Type B pancreatic cell (in vitro differentiated cells): ENCODE measurements around the gene ACOT11. TPM values are rescaled to one million over a fixed set of nuclear protein-coding genes. Genes with fewer than 3 reads are reported as not detected.

Experiments
- DNase-seq: peaks from one replicate; pipeline ENCODE4 v3.0.0; 2021; ENCODE audit warnings: mixed read lengths; ENCODE audit not compliant: unreplicated experiment; ENCODE audit errors: extremely low spot score
- H3K27ac Mint-ChIP-seq: 2 replicates; pipeline ENCODE4 v1.8.0; 2021; ENCODE audit warnings: mild to moderate bottlenecking, mixed read lengths
- H3K27me3 Mint-ChIP-seq: 2 replicates; pipeline ENCODE4 v1.8.0; 2021; ENCODE audit warnings: mixed read lengths
- H3K36me3 Mint-ChIP-seq: 2 replicates; pipeline ENCODE4 v1.8.0; 2021; ENCODE audit warnings: mixed read lengths
- H3K4me1 Mint-ChIP-seq: one replicate; pipeline ENCODE4 v1.8.0; 2021; ENCODE audit warnings: mixed read lengths; ENCODE audit not compliant: unreplicated experiment
- H3K4me3 Mint-ChIP-seq: 2 replicates; pipeline ENCODE4 v1.8.0; 2021; ENCODE audit warnings: mild to moderate bottlenecking, mixed read lengths
- H3K9me3 Mint-ChIP-seq: 2 replicates; pipeline ENCODE4 v1.8.0; 2021; ENCODE audit warnings: mixed read lengths
- total RNA-seq: library from RNA; stranded (reverse); gene quantifications from 2 replicates; pipeline ENCODE4 v1.2.1, GENCODE V29; 2021; ENCODE audit warnings: low replicate concordance
- TF ChIP-seq, protein P1 (sequence below): fragments of 200-600 bp; sonication (generic); conservative IDR thresholded peaks from 2 replicates; pipeline ENCODE4 v1.5.0; 2021; ENCODE audit warnings: antibody characterized with exemption, mild to moderate bottlenecking

Gene ACOT11
- total RNA-seq, 1 donor from 2014 or later, result 5.2 TPM

DNA sequence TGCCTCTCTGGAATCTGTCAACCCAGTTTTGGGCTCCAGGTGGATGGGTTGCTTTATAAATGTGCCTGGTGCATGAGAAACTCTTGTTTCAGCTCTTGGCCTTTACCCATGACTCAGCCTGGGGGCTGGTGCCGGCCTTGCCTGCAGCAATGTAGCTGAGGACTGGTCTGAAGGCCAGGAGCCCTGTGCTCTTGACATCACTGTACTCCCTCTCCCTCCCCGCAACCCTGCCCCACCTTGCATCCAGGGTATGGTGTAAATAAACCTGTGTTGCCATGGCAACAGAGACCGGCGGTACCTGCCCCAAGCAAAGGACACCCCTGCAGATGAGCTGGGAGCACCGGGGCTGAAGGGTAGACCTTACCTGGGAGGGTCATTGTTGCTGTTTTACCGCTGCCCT, 62.0 kb downstream of the ACOT11 start:
- TF ChIP-seq, protein P1, sequence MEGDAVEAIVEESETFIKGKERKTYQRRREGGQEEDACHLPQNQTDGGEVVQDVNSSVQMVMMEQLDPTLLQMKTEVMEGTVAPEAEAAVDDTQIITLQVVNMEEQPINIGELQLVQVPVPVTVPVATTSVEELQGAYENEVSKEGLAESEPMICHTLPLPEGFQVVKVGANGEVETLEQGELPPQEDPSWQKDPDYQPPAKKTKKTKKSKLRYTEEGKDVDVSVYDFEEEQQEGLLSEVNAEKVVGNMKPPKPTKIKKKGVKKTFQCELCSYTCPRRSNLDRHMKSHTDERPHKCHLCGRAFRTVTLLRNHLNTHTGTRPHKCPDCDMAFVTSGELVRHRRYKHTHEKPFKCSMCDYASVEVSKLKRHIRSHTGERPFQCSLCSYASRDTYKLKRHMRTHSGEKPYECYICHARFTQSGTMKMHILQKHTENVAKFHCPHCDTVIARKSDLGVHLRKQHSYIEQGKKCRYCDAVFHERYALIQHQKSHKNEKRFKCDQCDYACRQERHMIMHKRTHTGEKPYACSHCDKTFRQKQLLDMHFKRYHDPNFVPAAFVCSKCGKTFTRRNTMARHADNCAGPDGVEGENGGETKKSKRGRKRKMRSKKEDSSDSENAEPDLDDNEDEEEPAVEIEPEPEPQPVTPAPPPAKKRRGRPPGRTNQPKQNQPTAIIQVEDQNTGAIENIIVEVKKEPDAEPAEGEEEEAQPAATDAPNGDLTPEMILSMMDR, result no peak
- no peak for DNase-seq
- Mint-ChIP-seq H3K27ac (no peak overlapping the region), H3K36me3 (no peaks in the 10 kb centered on the region), H3K9me3 (no peaks in the 10 kb centered on the region), H3K4me1 (peaks cover 14% of the 10 kb centered on the region), H3K27me3 (peaks cover 6% of the 10 kb centered on the region), H3K4me3 (no peak overlapping the region)

DNA sequence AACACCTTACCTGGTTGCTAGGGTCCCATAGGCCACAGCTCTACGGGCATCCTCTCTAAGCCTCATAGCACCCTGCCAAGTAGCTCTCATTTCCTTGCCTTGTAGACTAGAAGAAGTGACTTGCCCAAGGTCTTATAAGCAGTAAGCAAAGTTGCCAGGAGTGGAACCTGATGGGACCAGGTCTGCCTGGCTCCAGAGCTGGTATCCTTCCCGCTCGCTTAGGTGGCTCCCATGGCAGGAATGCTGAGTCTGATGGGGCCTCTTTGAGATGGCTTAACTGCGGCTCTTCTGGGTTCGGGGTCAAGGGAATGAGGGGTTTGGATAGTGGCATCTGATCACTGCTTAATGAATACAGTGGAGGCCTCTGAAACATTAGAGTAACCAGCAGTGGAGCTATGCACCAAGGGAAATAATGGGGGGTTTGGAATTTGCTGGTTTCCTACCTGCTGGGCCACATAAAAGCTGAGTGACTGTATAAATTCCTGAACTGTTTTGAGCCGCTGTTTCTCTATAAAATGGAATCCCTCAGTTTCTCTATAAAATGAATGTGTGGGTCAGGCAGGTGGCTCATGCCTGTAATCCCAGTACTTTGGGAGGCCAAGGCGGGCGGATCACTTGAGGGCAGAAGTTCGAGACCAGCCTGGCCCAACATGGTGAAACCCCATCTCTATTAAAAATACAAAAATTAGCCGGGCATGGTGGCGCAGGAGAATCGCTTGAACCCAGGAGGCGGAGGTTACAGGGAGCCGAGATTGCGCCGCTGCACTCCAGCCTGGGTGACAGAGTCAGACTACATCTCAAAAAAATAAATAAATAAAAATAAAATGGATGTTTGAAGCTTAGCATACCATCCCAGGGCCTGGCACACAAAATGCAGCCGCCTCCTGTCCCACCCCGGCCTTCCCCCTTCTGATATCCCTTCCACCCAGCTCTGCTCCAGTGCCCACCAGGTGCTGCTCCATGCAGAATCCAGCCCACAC, 62.9 kb downstream of the ACOT11 start:
- Mint-ChIP-seq H3K27ac (no peak overlapping the region), H3K36me3 (no peaks in the 10 kb centered on the region), H3K4me3 (no peak overlapping the region), H3K4me1 (peaks cover 18% of the 10 kb centered on the region), H3K27me3 (peaks cover 6% of the 10 kb centered on the region), H3K9me3 (no peaks in the 10 kb centered on the region)
- TF ChIP-seq, protein P1, result no peak
- DNase-seq, result no peak

DNA sequence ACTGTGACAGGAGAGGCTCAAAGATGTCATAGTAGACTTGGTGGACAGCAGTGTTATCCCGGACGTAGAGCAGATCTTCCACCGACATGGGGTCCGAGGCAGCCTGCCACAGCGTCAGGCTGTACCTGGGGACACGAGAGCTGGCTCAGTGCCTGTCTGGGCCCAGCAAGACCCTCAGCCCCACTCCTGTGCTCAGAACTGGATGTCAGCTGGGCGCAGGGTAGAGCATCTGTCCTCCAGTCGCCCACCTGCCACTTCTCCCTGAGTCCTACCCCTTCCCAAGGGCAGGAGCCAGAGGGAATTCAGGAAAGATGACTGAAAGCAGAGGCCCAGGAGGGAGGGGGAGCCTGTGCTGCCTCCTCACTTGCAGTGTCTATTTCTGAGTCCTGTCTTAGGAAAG, 63.6 kb downstream of the ACOT11 start:
- DNase-seq, result no peak
- Mint-ChIP-seq H3K36me3 (no peaks in the 10 kb centered on the region), H3K4me1 (peaks cover 18% of the 10 kb centered on the region), H3K4me3 (no peak overlapping the region), H3K27ac (no peak overlapping the region), H3K9me3 (no peaks in the 10 kb centered on the region), H3K27me3 (peaks cover 6% of the 10 kb centered on the region)
- TF ChIP-seq, protein P1, result no peak

DNA sequence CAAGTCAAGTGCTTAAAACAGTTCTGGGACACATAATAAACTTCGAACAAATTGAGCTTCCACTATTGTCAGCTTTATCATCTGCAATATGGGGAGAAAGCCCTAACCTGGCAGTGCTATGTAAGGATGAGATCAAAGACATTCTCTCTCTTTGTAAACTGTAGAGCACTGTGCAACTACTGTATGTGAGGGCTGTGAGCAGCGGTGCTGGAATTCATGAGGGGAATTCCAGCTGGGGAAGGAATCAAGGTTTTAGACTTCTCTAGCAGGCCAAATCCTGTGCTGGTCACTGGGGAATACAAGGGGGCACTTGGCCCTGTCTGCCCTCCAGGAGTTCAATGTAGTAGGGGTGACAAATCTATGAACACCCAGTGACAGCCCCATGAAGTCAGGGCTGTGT, 66.0 kb downstream of the ACOT11 start:
- Mint-ChIP-seq H3K27me3 (peaks cover 6% of the 10 kb centered on the region), H3K27ac (peak overlapping the region; percentile 51), H3K4me1 (peaks cover 18% of the 10 kb centered on the region), H3K36me3 (no peaks in the 10 kb centered on the region), H3K4me3 (no peak overlapping the region), H3K9me3 (no peaks in the 10 kb centered on the region)
- DNase-seq, result no peak
- TF ChIP-seq, protein P1, result no peak

DNA sequence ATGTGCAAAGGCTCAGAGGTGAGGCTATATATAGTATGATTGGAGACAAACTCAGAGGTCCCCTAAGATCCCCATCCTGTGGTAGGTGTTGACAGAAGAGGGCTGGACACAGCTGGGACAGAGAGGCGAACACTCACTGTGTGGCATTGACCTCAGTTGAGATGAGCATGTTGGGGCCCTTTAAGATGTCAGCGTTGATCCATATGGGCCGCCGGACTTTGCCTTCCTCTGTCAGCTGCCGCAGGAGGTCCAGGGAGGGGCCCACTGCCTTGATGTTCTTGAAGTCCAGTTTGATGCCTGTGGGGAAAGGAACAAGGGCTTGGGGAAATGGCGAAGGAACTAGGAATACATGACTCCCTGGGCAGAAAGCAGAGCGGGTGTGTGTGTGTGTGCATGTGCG, 66.5 kb downstream of the ACOT11 start:
- Mint-ChIP-seq H3K4me3 (no peak overlapping the region), H3K9me3 (no peaks in the 10 kb centered on the region), H3K4me1 (peaks cover 19% of the 10 kb centered on the region), H3K27me3 (peaks cover 6% of the 10 kb centered on the region), H3K36me3 (no peaks in the 10 kb centered on the region), H3K27ac (peak overlapping the region; percentile 51)
- TF ChIP-seq, protein P1, result no peak
- no peak for DNase-seq
